Omental fat pad (tissue), 4 donors: Measurements from ENCODE around the gene AP2A2. TPM values are rescaled to one million over a fixed set of nuclear protein-coding genes. Genes with fewer than 3 reads are reported as not detected.

ENCODE experiments used
- ATAC-seq: fragments of 150-250 bp; one replicate; pipeline ENCODE4 v1.9.1; 2016; ENCODE audit warnings: mild to moderate bottlenecking, moderate library complexity; ENCODE audit not compliant: low FRiP score
- DNase-seq: peaks from one replicate; pipeline ENCODE4 v3.0.0-alpha.2; 2019; ENCODE audit warnings: low spot score
- total RNA-seq, 4 donors: library from RNA; depleted of rRNA; stranded (reverse); fragments of >200 nt; gene quantifications; one replicate each; pipeline ENCODE4 v1.1.0, GENCODE V29; 2016
- TF ChIP-seq, protein P1 (sequence below), 3 donors: fragments of 450-650 bp; IDR thresholded peaks; one replicate each; pipeline ENCODE4 v1.5.1; 2016 to 2017; ENCODE audit warnings: antibody characterized with exemption in 3 of 3, mild to moderate bottlenecking in 3 of 3, moderate library complexity in 2 of 3

Gene AP2A2
- total RNA-seq, 4 donors from 2014 or later = 68.4 to 126 (median 99.2) TPM

DNA sequence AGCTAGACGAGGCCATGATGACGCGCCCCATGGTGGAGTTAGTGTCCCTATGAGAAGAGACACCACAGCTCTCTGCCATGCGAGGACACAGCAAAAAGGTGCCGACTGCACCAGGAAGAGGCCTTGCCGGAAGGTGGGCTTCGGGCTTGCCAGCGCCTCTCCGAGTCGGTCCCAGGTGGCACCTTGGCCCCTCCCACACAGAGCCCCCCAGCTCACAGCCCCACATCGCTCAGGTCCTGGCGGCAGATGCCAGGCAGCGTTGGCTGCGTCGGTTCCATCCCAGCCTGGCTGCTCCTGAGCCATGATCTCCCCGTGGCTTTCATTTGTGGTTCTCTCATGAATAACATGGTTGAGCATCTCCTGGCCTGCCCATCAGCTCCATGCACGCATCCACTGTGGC, 39.1 kb upstream of the AP2A2 start:
- TF ChIP-seq, protein P1, sequence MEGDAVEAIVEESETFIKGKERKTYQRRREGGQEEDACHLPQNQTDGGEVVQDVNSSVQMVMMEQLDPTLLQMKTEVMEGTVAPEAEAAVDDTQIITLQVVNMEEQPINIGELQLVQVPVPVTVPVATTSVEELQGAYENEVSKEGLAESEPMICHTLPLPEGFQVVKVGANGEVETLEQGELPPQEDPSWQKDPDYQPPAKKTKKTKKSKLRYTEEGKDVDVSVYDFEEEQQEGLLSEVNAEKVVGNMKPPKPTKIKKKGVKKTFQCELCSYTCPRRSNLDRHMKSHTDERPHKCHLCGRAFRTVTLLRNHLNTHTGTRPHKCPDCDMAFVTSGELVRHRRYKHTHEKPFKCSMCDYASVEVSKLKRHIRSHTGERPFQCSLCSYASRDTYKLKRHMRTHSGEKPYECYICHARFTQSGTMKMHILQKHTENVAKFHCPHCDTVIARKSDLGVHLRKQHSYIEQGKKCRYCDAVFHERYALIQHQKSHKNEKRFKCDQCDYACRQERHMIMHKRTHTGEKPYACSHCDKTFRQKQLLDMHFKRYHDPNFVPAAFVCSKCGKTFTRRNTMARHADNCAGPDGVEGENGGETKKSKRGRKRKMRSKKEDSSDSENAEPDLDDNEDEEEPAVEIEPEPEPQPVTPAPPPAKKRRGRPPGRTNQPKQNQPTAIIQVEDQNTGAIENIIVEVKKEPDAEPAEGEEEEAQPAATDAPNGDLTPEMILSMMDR (IDR thresholded peaks at IDR 0.05) = no peak
- no peak for ATAC-seq
- no peak for DNase-seq

DNA sequence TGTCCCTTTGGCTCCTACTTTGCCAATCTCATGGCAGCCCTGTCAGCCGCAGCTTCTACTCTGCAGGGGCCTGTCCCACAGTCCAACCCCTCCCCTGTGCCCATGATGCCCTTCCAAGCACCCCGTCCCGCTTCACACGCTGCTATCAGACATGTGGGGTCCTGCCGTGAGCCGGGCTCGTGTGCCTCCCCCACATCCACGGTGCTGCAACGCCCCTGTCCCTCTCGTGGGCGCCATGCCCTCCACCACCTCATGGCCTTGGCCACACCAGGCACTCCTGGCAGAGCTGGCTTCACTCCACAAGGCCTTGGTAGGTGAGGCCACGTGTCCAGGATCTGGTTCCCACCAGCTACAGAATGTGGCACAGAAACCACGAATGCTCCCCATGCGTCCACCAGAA, 38.1 kb upstream of the AP2A2 start:
- no peak for ATAC-seq
- no peak for DNase-seq
- TF ChIP-seq, protein P1 (IDR thresholded peaks at IDR 0.05) = no peak

DNA sequence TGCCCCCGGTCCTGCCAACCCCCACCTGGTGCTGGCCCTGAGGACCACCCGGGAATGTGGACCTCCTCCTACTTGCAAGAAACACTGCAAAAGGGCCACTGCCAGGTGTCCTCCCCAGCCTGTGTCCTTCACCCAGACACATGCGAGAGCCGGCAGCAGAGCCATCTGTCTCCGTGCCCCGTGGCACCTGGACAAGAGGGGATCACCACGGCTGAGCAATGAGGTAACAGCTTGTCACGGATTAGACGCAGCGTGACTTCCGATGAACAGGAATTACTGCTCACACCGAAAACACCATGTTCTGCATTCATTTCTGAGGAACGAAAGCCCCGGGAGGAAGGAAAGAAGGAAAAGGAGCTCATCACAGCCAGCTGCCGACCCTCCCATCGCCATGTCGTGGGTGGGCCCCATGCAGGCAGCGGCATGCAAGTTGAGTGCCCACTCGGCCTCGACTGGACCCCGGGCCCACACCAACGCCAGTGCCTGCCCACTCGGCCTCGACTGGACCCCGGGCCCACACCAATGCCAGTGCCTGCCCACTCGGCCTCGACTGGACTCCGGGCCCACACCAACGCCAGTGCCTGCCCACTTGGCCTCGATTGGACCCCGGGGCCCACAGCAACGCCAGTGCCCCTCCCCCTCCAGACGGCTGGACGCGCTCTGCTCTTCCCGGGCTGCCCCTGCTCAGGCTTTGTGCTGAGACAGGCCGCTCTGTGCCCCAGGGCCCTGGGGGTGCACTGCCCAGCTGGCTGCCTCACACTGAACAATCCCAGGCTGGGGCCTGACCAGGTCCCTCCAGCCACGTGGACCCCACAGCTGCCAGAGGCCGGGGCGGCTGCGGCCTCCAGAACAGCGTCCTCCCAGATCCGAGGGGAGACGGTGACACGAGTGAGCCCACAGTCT, 37.1 kb upstream of the AP2A2 start:
- DNase-seq (no peak), ATAC-seq (no peak)
- TF ChIP-seq, protein P1 (IDR thresholded peaks at IDR 0.05) = no peak

DNA sequence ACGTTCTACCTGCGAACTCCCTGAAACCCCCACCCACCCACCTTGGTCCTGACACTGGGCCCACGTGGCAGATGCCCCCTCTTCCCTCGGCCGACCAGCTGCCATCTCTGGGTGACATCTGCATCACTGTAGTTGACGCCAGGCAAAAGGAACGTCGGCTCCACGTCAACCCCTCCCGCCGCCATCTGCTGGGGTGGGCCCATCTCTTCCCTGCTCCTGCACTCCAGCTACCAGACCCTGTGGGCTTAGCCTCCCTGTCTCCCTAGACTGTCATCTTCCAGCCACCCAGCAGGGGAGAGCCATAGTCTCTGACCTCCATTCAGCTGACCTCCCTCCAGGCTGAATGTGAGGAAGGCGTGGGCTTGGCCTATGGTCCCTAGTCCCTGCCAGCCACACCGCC, 36.4 kb upstream of the AP2A2 start:
- no peak for DNase-seq
- TF ChIP-seq, protein P1 (IDR thresholded peaks at IDR 0.05) = no peak
- ATAC-seq = no peak

DNA sequence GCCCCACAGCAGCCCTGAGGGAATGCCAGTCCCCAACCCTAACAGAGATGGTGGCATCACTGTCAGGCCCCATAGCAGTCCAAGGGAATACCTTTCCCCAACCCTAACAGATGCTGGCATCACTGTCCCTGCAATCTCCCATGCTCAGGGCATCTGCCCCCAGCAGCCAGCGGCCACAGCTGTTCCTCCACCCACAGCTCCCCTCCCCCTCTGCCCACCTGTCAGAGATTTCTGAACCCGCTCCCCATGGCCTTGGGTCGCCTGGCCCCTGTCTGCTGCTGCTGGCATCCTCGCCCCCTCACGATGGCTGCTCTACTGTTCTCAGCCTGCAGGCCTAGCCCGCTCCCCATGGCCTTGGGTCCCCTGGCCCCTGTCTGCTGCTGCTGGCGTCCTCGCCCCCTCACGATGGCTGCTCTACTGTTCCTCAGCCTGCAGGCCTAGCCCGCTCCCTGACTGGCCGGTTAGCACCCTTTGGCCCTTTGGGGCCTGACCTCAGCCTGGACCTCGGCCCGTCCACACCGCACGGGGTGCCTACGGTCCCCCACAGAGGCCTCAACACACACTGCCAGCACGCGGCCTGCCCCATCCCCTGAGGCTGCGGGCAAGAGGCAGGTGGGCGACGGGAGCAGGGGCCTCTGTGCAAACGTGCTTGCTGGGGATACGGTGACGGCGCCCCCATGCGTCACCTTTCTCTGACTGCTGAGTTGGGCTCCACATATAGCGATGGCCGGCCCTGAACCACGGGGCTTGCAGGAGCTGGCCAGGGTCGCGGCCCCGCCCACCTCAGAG, 35.8 kb upstream of the AP2A2 start:
- ATAC-seq = no peak
- TF ChIP-seq, protein P1 (IDR thresholded peaks at IDR 0.05) = no peak
- DNase-seq = no peak

DNA sequence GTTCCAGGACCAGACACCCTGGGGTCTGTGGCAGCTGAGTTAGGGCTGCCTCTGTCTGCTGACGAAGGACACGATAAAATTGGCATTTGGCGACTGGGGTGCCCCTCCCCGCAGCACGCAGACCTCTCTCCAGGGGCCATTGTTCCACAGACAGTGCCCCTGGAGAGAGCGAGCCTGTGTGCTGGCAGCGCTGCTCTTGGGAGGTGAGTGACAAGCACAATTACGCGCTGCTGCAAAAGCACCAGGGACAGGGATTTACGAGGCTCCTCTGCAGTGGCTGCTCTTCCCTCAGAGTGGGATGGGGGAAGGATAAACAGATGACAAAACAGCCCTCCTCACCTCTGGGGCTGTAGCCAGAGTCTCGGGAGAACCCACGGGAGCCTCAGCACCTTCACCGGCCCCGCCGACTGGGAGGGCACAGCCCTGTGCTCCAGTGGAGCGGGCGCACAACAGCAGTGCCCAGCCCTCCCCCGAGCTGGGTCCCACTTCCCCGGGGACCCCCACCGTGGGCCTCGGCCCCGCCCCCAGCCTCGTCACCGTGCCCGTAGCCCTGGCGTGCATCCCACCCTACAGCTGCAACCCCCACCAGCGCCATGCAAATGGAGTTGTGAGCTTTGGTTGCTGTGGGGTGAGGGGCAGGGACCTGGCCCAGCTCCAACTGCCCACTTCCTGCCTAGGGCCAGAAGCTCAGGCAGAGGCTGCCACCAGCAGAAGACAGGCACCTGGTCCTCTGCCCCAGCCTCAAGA, 34.7 kb upstream of the AP2A2 start:
- ATAC-seq (no peak), DNase-seq (no peak)
- TF ChIP-seq, protein P1 (IDR thresholded peaks at IDR 0.05) = no peak
